HG03135 (cell line): ENCODE results near the gene TTC4.
A peak's percentile ranks its signal among the peaks of the same experiment; 100 is the strongest.

Experiments
- ATAC-seq: cut with Tn5 transposase; IDR thresholded peaks from one replicate; pipeline ENCODE4 v1.9.1; 2021; ENCODE audit warnings: mild to moderate bottlenecking, moderate library complexity; ENCODE audit not compliant: unreplicated experiment

The TTC4 gene, protein sequence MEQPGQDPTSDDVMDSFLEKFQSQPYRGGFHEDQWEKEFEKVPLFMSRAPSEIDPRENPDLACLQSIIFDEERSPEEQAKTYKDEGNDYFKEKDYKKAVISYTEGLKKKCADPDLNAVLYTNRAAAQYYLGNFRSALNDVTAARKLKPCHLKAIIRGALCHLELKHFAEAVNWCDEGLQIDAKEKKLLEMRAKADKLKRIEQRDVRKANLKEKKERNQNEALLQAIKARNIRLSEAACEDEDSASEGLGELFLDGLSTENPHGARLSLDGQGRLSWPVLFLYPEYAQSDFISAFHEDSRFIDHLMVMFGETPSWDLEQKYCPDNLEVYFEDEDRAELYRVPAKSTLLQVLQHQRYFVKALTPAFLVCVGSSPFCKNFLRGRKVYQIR

GRCh38 chr1:54715493-54716298 lies at the start of gene TTC4:
TSS of gene TTC4 (plus strand) at chr1:54715861. CDS start at chr1:54715909, 48 bp downstream.
- ATAC-seq: peak; percentile 96

- no peak for ATAC-seq
Measured at GRCh38 chr1:54666333-54666732, 49.3 kb upstream of the TTC4 start.

DNA sequence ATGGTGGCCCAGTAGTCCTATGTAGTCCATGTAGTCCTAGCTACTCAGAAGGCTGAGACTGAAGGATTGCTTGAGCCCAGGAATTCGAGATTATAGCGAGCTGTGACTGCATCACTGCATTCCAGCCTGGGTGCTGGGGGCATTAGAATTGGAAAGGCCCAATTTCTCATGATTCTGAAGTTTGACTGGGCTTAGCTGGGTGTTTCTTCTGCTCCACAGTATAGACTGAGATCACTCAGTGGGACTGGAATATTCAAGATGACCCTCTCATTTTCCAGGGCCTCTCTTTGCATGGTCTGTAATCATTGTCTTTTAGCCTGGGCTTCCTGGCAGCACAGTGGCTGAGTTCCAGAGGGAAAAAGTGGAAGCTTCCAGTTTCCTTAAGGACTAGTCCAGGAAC lies 47.9 kb upstream of the TTC4 start:
- no peak for ATAC-seq

DNA sequence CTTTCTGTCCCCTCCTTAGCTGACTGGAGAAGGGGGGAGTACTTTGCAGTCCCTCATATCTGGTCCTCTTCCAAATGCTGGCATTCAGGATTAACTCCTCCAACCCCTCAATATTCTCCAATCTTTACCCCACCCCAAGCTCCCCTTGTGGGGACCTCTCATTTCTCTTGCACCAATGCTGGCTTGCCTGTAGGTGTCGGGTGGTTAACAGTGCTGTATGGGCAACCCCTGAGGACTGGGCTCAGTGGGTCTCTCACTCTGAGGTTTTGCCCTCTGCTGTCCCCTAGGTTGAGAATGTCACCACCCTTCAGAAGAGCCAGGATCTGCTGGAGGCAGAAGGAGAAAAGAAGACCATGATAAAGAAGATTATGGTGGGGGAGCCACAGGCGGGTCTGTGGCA lies 47.1 kb upstream of the TTC4 start:
- no peak for ATAC-seq

GRCh38 chr1:54671985-54672608 lies 43.6 kb upstream of the TTC4 start:
- ATAC-seq: peak; percentile 81

GRCh38 chr1:54678776-54679643 lies 36.7 kb upstream of the TTC4 start:
- no peak for ATAC-seq

GRCh38 chr1:54679706-54680105 lies 36.0 kb upstream of the TTC4 start:
- no peak for ATAC-seq

GRCh38 chr1:54680387-54680786 lies 35.3 kb upstream of the TTC4 start:
- no peak for ATAC-seq

- ATAC-seq: no peak
Measured at GRCh38 chr1:54681358-54681757, 34.3 kb upstream of the TTC4 start.

GRCh38 chr1:54683453-54683852 lies 32.2 kb upstream of the TTC4 start:
- ATAC-seq: no peak

GRCh38 chr1:54685335-54685905 lies 30.2 kb upstream of the TTC4 start:
- no peak for ATAC-seq

GRCh38 chr1:54686155-54686554 lies 29.5 kb upstream of the TTC4 start:
- no peak for ATAC-seq

GRCh38 chr1:54694771-54695170 lies 20.9 kb upstream of the TTC4 start:
- ATAC-seq: no peak

DNA sequence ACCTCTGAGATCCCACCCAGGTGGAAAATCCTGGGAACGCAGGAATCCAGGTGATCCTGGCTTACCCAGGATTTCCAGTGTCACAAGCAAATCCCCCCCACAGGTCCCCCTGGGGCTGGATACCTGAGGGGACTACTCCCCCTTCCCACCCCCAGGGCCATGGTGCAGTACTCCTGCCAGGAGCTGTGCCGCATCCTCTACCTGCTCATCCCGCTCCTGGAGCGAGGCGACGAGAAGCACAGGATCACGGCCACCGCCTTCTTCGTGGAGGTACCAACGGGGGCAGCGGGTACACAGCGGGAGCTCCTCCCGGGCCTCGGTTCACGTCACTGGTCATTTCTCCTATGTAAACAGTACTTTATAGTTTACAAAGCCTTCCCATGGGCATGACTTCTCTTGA lies 20.4 kb upstream of the TTC4 start:
- no peak for ATAC-seq

DNA sequence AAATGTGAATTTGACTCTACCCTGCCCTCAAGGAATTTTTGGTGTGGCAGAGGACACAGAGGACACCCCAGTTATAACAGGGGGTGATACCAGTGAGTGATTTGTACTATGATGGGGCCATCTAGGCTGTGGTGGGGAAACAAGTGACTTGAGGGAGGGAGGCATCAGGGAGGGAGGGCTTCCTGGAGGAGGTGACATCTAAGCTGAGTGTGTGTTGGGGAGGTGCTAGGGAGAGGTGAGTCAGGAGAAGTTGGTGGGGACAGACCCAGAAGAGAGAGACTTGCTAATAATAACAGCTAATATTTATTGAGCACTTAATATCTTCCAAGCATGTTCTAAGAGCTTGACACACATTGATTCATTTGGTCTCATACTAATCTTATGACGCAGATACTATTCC lies 19.9 kb upstream of the TTC4 start:
- no peak for ATAC-seq

DNA sequence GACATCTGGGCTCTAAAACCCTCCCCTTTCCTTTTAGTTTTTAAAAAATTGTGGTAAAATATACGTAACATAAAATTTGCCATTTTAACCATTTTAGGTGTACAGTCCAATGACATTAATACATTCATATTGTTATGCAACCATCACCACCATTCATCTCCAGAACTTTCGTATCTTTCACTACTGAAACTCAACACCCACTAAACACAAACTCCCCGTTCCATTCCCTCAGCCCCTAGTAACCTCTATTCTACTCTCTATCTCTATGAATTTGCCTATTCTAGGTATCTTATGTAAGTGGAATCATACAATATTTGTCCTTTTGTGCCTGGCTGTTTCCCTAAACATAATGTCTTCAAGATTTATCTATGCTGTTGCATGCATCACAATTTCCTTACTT lies 19.4 kb upstream of the TTC4 start:
- no peak for ATAC-seq

DNA sequence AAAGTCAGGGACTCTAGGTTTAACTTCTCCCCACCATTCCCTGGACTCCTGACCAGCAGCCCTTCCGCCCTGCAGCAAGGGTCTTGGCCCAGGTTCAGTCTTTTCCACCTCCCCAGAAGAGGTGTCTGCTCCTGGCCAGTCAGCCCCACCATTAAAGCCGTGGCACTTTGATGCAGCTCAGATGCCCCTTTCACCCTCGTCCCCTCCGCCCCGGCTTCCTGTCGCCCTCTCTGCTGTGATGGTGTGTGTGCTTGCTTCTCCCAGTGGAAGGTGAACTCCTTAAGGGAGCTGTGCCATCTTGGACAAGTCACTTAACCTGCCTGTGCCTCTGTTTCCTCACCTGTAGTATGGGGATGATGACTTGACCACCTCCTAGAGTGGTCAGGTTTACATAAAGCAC lies 17.8 kb upstream of the TTC4 start:
- no peak for ATAC-seq

GRCh38 chr1:54698346-54698745 lies 17.3 kb upstream of the TTC4 start:
- no peak for ATAC-seq

DNA sequence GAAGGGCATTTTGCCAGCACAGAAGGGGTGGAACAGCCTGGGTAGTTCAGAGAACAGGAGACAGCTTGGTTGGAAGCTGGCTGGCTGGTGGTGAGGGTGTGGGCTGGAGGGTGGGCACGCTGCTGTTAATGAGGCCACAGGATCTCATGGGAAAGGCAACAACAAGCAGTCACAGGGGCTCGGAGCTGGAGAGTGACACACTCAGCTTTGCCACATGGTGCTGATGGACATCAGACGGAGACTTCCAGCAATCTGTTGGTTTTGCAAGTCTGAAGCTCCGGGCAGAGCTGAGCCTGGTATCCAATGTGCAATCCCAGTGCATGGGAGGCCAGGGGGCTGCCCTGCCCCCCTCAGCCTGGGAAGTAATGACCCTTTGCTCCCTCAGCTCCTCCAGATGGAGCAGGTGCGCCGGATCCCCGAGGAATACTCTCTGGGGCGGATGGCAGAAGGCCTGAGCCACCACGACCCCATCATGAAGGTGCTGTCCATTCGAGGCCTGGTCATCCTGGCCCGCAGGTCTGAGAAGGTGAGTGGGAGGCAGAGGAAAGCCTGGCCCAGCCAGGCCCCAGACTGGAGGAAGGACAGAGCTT lies 15.6 kb upstream of the TTC4 start:
- no peak for ATAC-seq

DNA sequence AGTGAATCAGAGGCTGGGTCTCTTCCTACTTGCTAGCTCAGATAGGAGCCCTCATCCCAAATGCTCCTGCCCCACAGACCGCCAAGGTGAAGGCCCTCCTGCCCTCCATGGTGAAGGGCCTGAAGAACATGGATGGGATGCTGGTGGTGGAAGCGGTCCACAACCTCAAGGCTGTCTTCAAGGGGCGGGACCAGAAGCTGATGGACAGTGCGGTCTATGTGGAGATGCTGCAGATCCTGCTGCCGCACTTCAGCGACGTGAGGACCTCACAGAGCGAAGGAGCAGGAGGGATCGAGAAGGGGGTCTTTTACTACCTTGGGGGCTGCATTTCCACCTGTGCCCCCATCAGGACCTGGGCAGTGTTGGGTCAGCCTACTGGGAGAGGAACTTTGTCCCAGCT lies 14.6 kb upstream of the TTC4 start:
- no peak for ATAC-seq
